Neural cell (in vitro differentiated cells): Measurements from ENCODE around the gene FARP1. TPM values are rescaled to one million over a fixed set of nuclear protein-coding genes. Genes with fewer than 3 reads are reported as not detected.

ENCODE experiments used
- H2AFZ ChIP-seq: fragments of 200-600, 300-800 bp; sonication (generic), shearing (Covaris generic); 2 replicates; pipeline ENCODE4 v1.6.0; 2014; ENCODE audit warnings: low read depth, mild to moderate bottlenecking, antibody characterized with exemption, low read length, moderate library complexity
- H3F3A ChIP-seq: fragments of 200-600 bp; shearing (Covaris generic); 2 replicates; pipeline ENCODE4 v1.6.1; 2016; ENCODE audit warnings: mild to moderate bottlenecking, moderate library complexity, mixed read lengths, antibody characterized with exemption, low read length; ENCODE audit not compliant: insufficient read depth, poor library complexity, severe bottlenecking
- H3K27ac ChIP-seq: fragments of 200-600, 300-800 bp; sonication (generic), shearing (Covaris generic); 2 replicates; pipeline ENCODE4 v1.5.1; 2014; ENCODE audit warnings: mild to moderate bottlenecking, low read length, moderate library complexity
- H3K27me3 ChIP-seq: fragments of 300-800, 200-600 bp; sonication (generic), shearing (Covaris generic); 2 replicates; pipeline ENCODE4 v1.6.0; 2014; ENCODE audit warnings: mild to moderate bottlenecking, low read depth, low read length, moderate library complexity; ENCODE audit not compliant: insufficient read depth
- H3K36me3 ChIP-seq: fragments of 300-800, 200-600 bp; sonication (generic), shearing (Covaris generic); 2 replicates; pipeline ENCODE4 v1.5.1; 2014; ENCODE audit warnings: mild to moderate bottlenecking, antibody characterized with exemption, low read length, moderate library complexity; ENCODE audit not compliant: insufficient read depth
- H3K4me2 ChIP-seq: fragments of 300-800, 200-600 bp; sonication (generic), shearing (Covaris generic); 2 replicates; pipeline ENCODE4 v1.6.0; 2014; ENCODE audit warnings: mild to moderate bottlenecking, low read length
- H3K4me3 ChIP-seq: fragments of 300-800, 200-600 bp; sonication (generic), shearing (Covaris generic); 2 replicates; pipeline ENCODE4 v1.5.1; 2014; ENCODE audit warnings: mild to moderate bottlenecking, low read length, moderate library complexity
- H3K79me2 ChIP-seq: fragments of 200-600 bp; shearing (Covaris generic); replicated peaks from 2 replicates; pipeline ENCODE4 v1.6.0; 2014; ENCODE audit warnings: mild to moderate bottlenecking, low read length, moderate library complexity; ENCODE audit not compliant: insufficient read depth
- H3K9ac ChIP-seq: fragments of 300-800, 200-600 bp; sonication (generic), shearing (Covaris generic); 2 replicates; pipeline ENCODE4 v1.6.1; 2016; ENCODE audit warnings: mild to moderate bottlenecking, low read length, mixed read lengths
- H3K9me2 ChIP-seq: fragments of 200-600 bp; shearing (Covaris generic); 2 replicates; pipeline ENCODE4 v1.6.1; 2016; ENCODE audit warnings: mild to moderate bottlenecking, low read length, mixed read lengths; ENCODE audit not compliant: insufficient read depth
- H3K9me3 ChIP-seq: fragments of 200-600, 300-800 bp; sonication (generic), shearing (Covaris generic); 2 replicates; pipeline ENCODE4 v1.6.1; 2016; ENCODE audit warnings: mild to moderate bottlenecking, mixed run types, low read length, moderate library complexity, mixed read lengths
- H4K20me1 ChIP-seq: fragments of 200-600 bp; shearing (Covaris generic); 2 replicates; pipeline ENCODE4 v1.6.1; 2016; ENCODE audit warnings: mild to moderate bottlenecking, mixed run types; ENCODE audit not compliant: insufficient read depth
- CTCF ChIP-seq: fragments of 450-650 bp; IDR thresholded peaks from 2 replicates; pipeline ENCODE4 v1.5.1; 2014; ENCODE audit warnings: antibody characterized with exemption, mild to moderate bottlenecking, moderate library complexity; ENCODE audit not compliant: poor library complexity, severe bottlenecking
- EP300 ChIP-seq: fragments of 450-650 bp; conservative IDR thresholded peaks from 2 replicates; pipeline ENCODE4 v1.6.1; 2014; ENCODE audit warnings: antibody characterized with exemption, mild to moderate bottlenecking, moderate library complexity; ENCODE audit not compliant: poor library complexity, severe bottlenecking
- EZH2 ChIP-seq: fragments of 200-600, 300-800 bp; shearing (Covaris generic), sonication (generic); IDR thresholded peaks from 2 replicates; pipeline ENCODE4 v1.6.1; 2014; ENCODE audit warnings: antibody characterized with exemption, low read length, borderline replicate concordance, mild to moderate bottlenecking; ENCODE audit not compliant: insufficient read depth, poor library complexity, severe bottlenecking
- MXI1 ChIP-seq: fragments of 450-650 bp; conservative IDR thresholded peaks from 2 replicates; pipeline ENCODE4 v1.6.1; 2014; ENCODE audit warnings: antibody characterized with exemption, mild to moderate bottlenecking; ENCODE audit not compliant: poor library complexity, severe bottlenecking
- POLR2AphosphoS5 ChIP-seq: IDR thresholded peaks from 2 replicates; pipeline ENCODE4 v1.6.1; 2012
- RAD21 ChIP-seq: fragments of 450-650 bp; conservative IDR thresholded peaks from 2 replicates; pipeline ENCODE4 v1.6.1; 2014; ENCODE audit warnings: antibody characterized with exemption, mild to moderate bottlenecking, moderate library complexity
- REST ChIP-seq: IDR thresholded peaks from 2 replicates; pipeline ENCODE4 v1.6.1; 2012; ENCODE audit warnings: borderline replicate concordance
- SMC3 ChIP-seq: fragments of 450-650 bp; conservative IDR thresholded peaks from 2 replicates; pipeline ENCODE4 v1.6.1; 2014; ENCODE audit warnings: antibody characterized with exemption, mild to moderate bottlenecking, moderate library complexity; ENCODE audit not compliant: poor library complexity
- TAF1 ChIP-seq: IDR thresholded peaks from 2 replicates; pipeline ENCODE4 v1.6.1; 2012; ENCODE audit warnings: low read depth
- polyA plus RNA-seq: library from polyadenylated mRNA; depleted of rRNA; stranded (reverse); fragments of >200 nt; gene quantifications from 2 replicates; pipeline ENCODE4 v1.2.3, GENCODE V29; 2014

FARP1 gene
- polyA plus RNA-seq, 1 donor from 2014 or later = 19.7 TPM

DNA sequence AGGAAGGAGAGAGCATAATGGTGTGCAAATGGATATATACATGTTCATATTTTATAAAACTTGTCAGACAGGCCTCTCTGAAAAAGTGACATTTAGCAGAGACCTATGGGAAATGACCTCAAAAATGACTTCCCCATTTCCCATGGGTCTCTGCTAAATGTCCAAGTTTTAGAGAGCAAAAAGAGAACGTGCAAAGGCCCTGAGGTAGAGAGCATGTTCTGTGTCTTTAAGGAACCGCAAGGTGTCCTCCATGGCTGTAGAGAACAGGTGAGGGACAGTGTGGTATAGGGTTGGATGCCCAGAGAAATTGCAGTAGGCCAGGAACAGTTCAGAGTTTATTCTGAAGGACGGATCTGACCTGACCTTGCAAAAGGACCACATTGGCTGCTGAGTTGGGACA lies 147.4 kb downstream of the FARP1 start:
- TF ChIP-seq EZH2 (no peak), MXI1 (no peak), REST (no peak), SMC3 (no peak), POLR2AphosphoS5 (no peak), TAF1 (no peak), CTCF (no peak), RAD21 (no peak), EP300 (no peak)
- no peak overlapping the region for H2AFZ ChIP-seq

DNA sequence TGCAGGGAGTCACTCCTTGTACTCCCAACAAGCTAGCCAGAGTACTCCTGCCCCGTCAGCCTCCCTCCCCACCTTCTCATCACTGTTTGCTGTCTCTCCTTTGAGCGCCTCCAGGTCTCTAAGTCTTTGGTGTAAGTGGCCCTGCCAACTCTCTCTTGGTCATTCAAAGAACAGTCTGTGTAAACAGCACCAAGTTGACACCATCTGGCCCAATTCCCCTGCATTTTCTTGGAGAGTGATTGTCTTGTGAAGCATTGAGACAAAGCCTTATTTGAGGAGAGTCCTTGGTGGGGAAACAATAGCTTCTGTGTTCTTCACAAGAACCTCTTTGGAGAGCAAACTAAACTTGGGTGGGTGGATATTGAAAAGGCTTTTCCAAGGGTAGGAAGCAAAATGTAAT lies 148.8 kb downstream of the FARP1 start:
- TF ChIP-seq MXI1 = no peak
- TF ChIP-seq POLR2AphosphoS5 = no peak
- TF ChIP-seq CTCF = no peak
- TF ChIP-seq REST = no peak
- TF ChIP-seq EP300 = no peak
- TF ChIP-seq EZH2 = no peak
- no peak for TF ChIP-seq SMC3
- no peak for TF ChIP-seq TAF1
- no peak for TF ChIP-seq RAD21
- no peak overlapping the region for H3K4me3 ChIP-seq
- H3F3A ChIP-seq = peaks cover 3% of the 10 kb centered on the region
- H3K36me3 ChIP-seq = no peaks in the 10 kb centered on the region
- H3K79me2 ChIP-seq = peaks cover 37% of the 10 kb centered on the region
- no peak overlapping the region for H3K27ac ChIP-seq
- no peaks in the 10 kb centered on the region for H3K27me3 ChIP-seq
- H3K9me2 ChIP-seq = no peaks in the 10 kb centered on the region
- H3K9ac ChIP-seq = no peak overlapping the region
- no peak overlapping the region for H3K4me2 ChIP-seq
- H3K9me3 ChIP-seq = no peaks in the 10 kb centered on the region
- no peaks in the 10 kb centered on the region for H4K20me1 ChIP-seq
- no peak overlapping the region for H2AFZ ChIP-seq

More for the DNA sequence above, 147.4 kb downstream of the FARP1 start:
- no peaks in the 10 kb centered on the region for H3K27me3 ChIP-seq
- H3K9me3 ChIP-seq = no peaks in the 10 kb centered on the region
- H3K36me3 ChIP-seq = no peaks in the 10 kb centered on the region
- no peak overlapping the region for H3K27ac ChIP-seq
- H3K9ac ChIP-seq = no peak overlapping the region
- no peaks in the 10 kb centered on the region for H3K9me2 ChIP-seq
- H3K4me2 ChIP-seq = no peak overlapping the region
- no peaks in the 10 kb centered on the region for H4K20me1 ChIP-seq
- peaks cover 35% of the 10 kb centered on the region for H3K79me2 ChIP-seq
- H3F3A ChIP-seq = peaks cover 3% of the 10 kb centered on the region
- no peak overlapping the region for H3K4me3 ChIP-seq
